Sigmoid colon (tissue), 7 donors: ENCODE results near the gene PRSS27. TPM values are rescaled to one million over a fixed set of nuclear protein-coding genes. Genes with fewer than 3 reads are reported as not detected.

Experiments
- DNase-seq: peaks from one replicate; pipeline ENCODE4 v3.0.0-alpha.2; 2019
- H3K27ac ChIP-seq, 4 donors: fragments of 200-600 bp; sonication (generic); one replicate each; pipeline ENCODE4 v1.5.1; 2016 to 2019; ENCODE audit warnings: mild to moderate bottlenecking in 1 of 4
- H3K27me3 ChIP-seq, 3 donors: fragments of 200-600 bp; sonication (generic); one replicate each; pipeline ENCODE4 v1.5.1; 2019; ENCODE audit warnings: mild to moderate bottlenecking in 1 of 3
- H3K36me3 ChIP-seq, 4 donors: fragments of 200-600 bp; sonication (generic); one replicate each; pipeline ENCODE4 v1.5.1; 2016 to 2019
- H3K4me1 ChIP-seq, 4 donors: fragments of 200-600 bp; sonication (generic); one replicate each; pipeline ENCODE4 v1.5.1; 2017 to 2019
- H3K4me3 ChIP-seq, 4 donors: fragments of 200-600 bp; sonication (generic); one replicate each; pipeline ENCODE4 v1.5.1; 2017 to 2019; ENCODE audit warnings: mild to moderate bottlenecking in 2 of 4, moderate library complexity in 1 of 4
- H3K9me3 ChIP-seq, 4 donors: fragments of 200-600 bp in 3 of 4; sonication (generic) in 3 of 4; one replicate each; pipeline versions ENCODE4 v1.5.1 to v1.6.1; 2013 to 2019
- CTCF ChIP-seq, 4 experiments: fragments of 450-650 bp in 3 of 4; fragments of 200-600 bp in 1 of 4; IDR thresholded peaks; one replicate each; pipeline ENCODE4 v1.5.1; 2016 to 2019; ENCODE audit warnings: antibody characterized with exemption in 4 of 4, mild to moderate bottlenecking in 3 of 4, moderate library complexity in 2 of 4
- EP300 ChIP-seq, 4 donors: sonication (generic); formaldehyde crosslinking; IDR thresholded peaks; one replicate each; pipeline ENCODE4 v1.6.1; 2017; ENCODE audit warnings: antibody characterized with exemption in 4 of 4
- POLR2A ChIP-seq, 2 donors: fragments of 450-650 bp; IDR thresholded peaks; one replicate each; pipeline ENCODE4 v1.6.1; 2016; ENCODE audit warnings: antibody characterized with exemption in 2 of 2, mild to moderate bottlenecking in 2 of 2, moderate library complexity in 2 of 2
- POLR2AphosphoS5 ChIP-seq, 4 donors: sonication (generic); formaldehyde crosslinking; IDR thresholded peaks; one replicate each; pipeline ENCODE4 v1.6.1; 2017; ENCODE audit warnings: antibody characterized with exemption in 4 of 4
- WGBS, 2 donors: extraction: QIAGEN DNeasy Blood & Tissue Kit; methylation state at CpG; one replicate each; pipeline ENCODE4 v1.1.7; 2013; 5-methylcytosine and 5-hydroxymethylcytosine counted together
- intact Hi-C: fragments of 100-400 bp; cut with DNase I; formaldehyde crosslinking; loops from one replicate; pipeline ENCODE4 v1.15.1; 2023
- polyA plus RNA-seq, 3 donors: library from polyadenylated mRNA; stranded (reverse); fragments of 200-250 nt; gene quantifications; one replicate each; pipeline ENCODE4 v1.2.3, GENCODE V29; 2013
- total RNA-seq, 4 donors: library from RNA; depleted of rRNA; stranded (reverse); fragments of >200 nt; gene quantifications; one replicate each; pipeline ENCODE4 v1.1.0, GENCODE V29; 2016
- donor health status: healthy with polysubstance abuse.
- donor health status: Bipolar disorder and iron deficiency.
- donor health status: healthy.

PRSS27 gene
- total and polyA plus RNA-seq, 7 donors = 0.60 to 5.0 (median 1.4) TPM; not detected in 1

- no peak for DNase-seq
- Histone ChIP-seq H3K4me1 (no peaks in the 10 kb centered on the region), H3K4me3 (no peak overlapping the region), H3K27ac (no peak overlapping the region), H3K36me3 (peaks cover 0 to 58% (median 22%) of the 10 kb centered on the region in 4 donors), H3K9me3 (no peaks in the 10 kb centered on the region), H3K27me3 (no peaks in the 10 kb centered on the region)
- 94 to 95% methylated on average over 22 of the region's 22 CpGs for WGBS, 2 donors
- intact Hi-C loops = no loop called here
- no peak for TF ChIP-seq POLR2AphosphoS5 (IDR thresholded peaks at IDR 0.05)
- no peak for TF ChIP-seq POLR2A (IDR thresholded peaks at IDR 0.05)
- TF ChIP-seq EP300 (IDR thresholded peaks at IDR 0.05) = no peak
Observed at GRCh38 chr16:2708955-2709587, 11.0 kb downstream of the PRSS27 start.

- Histone ChIP-seq H3K4me1 (no peaks in the 10 kb centered on the region), H3K27me3 (no peaks in the 10 kb centered on the region), H3K9me3 (no peaks in the 10 kb centered on the region), H3K36me3 (peaks cover 4 to 66% (median 25%) of the 10 kb centered on the region in 4 donors), H3K27ac (no peak overlapping the region), H3K4me3 (no peak overlapping the region)
- no peak for TF ChIP-seq EP300 (IDR thresholded peaks at IDR 0.05)
- TF ChIP-seq POLR2AphosphoS5 (IDR thresholded peaks at IDR 0.05) = no peak
- TF ChIP-seq POLR2A (IDR thresholded peaks at IDR 0.05) = no peak
- no peak for TF ChIP-seq CTCF (IDR thresholded peaks at IDR 0.05)
- WGBS, 2 donors = 94 to 96% methylated on average over 14 of the region's 14 CpGs
- DNase-seq = no peak
- intact Hi-C loops = no loop called here
Observed at GRCh38 chr16:2708290-2708639, 11.8 kb downstream of the PRSS27 start.

DNA sequence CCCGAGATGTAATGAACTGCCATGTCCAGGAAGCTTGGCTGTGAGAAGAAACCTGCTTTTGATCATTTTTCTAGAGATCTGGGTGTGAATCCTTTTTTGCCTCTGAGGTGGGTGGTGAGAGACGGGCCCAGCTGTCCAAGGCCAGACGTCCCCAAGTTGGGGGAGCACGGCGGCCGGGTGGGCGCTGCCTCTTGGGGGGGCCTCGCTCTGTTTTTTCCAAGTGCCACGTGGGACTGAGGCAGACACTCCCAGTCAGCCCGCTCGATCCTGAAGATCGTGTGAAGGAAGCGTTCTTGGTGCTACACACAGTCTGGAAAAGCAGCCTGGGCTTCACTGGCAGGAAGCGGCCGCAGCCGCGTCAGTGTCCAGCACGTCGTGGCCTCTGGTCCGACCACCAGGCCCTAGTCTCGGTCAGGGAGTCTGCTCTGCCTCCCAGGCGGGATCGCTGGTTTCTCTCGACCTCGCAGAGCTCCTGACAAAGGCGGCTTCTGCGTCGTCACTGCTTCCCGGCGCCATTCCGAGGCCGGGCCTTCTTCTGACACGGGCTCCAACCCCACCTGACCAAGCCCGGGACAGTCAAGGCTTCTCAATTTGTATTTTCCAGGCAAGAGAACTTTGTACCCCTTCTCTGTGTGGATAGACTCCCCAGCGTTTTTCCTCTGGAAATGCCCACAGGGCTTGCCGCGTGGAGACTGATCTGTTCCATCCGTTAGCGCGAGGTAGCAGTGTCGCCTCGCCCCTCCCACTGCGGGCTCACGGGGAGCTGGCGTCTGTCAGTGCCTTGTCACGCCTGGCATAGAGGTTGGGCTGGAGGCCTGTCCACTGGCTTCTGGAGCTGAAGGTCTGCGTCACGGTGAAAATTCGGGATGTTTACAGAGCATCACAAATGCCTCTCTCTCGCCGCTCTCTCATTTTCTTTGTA, 12.4 kb downstream of the PRSS27 start:
- Histone ChIP-seq H3K27me3 (no peaks in the 10 kb centered on the region), H3K9me3 (no peaks in the 10 kb centered on the region), H3K4me3 (no peak overlapping the region), H3K27ac (no peak overlapping the region), H3K36me3 (peaks cover 6 to 72% (median 30%) of the 10 kb centered on the region in 4 donors), H3K4me1 (no peaks in the 10 kb centered on the region)
- intact Hi-C loops = no loop called here
- 94 to 95% methylated on average over 51 of the region's 51 CpGs for WGBS, 2 donors
- TF ChIP-seq POLR2AphosphoS5 (IDR thresholded peaks at IDR 0.05) (no peak), EP300 (IDR thresholded peaks at IDR 0.05) (no peak), CTCF (IDR thresholded peaks at IDR 0.05) (no peak), POLR2A (IDR thresholded peaks at IDR 0.05) (no peak)
- no peak for DNase-seq

GRCh38 chr16:2706611-2707311, 13.3 kb downstream of the PRSS27 start:
- Histone ChIP-seq H3K4me3 (no peak overlapping the region), H3K36me3 (peaks cover 10 to 81% (median 38%) of the 10 kb centered on the region in 4 donors), H3K9me3 (no peaks in the 10 kb centered on the region), H3K27ac (no peak overlapping the region), H3K4me1 (no peaks in the 10 kb centered on the region), H3K27me3 (no peaks in the 10 kb centered on the region)
- intact Hi-C loops = no loop called here
- no peak for DNase-seq
- TF ChIP-seq CTCF (IDR thresholded peaks at IDR 0.05) (no peak), EP300 (IDR thresholded peaks at IDR 0.05) (no peak), POLR2A (IDR thresholded peaks at IDR 0.05) (no peak), POLR2AphosphoS5 (IDR thresholded peaks at IDR 0.05) (no peak)
- 94% methylated on average over 22 of the region's 22 CpGs for WGBS, 2 donors

DNA sequence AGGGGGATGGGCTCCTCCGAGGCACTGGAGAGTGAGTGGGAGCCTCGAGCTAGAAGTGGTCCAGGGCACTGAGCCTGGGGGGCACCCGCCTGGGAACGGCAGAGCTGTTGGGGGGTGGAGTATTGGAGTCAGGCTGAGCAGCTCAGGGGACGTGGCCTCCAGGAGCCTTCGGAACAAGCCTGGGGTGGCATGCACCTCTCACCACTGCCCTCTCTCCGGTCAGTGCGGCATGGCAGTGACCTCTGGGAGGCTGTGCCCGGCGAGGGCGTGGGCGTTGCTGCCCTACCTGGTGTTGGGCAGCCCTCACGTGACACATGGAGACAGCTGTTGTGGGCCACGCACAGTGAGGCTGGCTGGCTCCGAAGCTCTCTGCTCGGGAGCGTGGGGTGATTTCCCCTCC, 13.9 kb downstream of the PRSS27 start:
- WGBS, 2 donors = 96 to 97% methylated on average over 17 of the region's 17 CpGs
- intact Hi-C loops = no loop called here

More for the DNA sequence above, 13.9 kb downstream of the PRSS27 start:
- peaks cover 10 to 88% (median 44%) of the 10 kb centered on the region in 4 donors for H3K36me3 ChIP-seq
- DNase-seq = no peak
- H3K4me3 ChIP-seq = no peak overlapping the region
- no peaks in the 10 kb centered on the region for H3K27me3 ChIP-seq
- H3K4me1 ChIP-seq = no peaks in the 10 kb centered on the region
- TF ChIP-seq EP300 (IDR thresholded peaks at IDR 0.05) (no peak), POLR2AphosphoS5 (IDR thresholded peaks at IDR 0.05) (no peak), CTCF (IDR thresholded peaks at IDR 0.05) (no peak), POLR2A (IDR thresholded peaks at IDR 0.05) (no peak)
- H3K9me3 ChIP-seq = no peaks in the 10 kb centered on the region
- H3K27ac ChIP-seq = no peak overlapping the region
